ENCODE data around the gene PRPF40A.

PRPF40A gene

GRCh38 chr2:152686321-152686720, 30.9 kb downstream of the PRPF40A start:
- H3K9me3 ChIP-seq (ENCODE audit: low read length) = no peaks in the 10 kb centered on the region
- H3K4me3 ChIP-seq (ENCODE audit: low read depth, low read length, poor library complexity, severe bottlenecking) = no peak overlapping the region
- no peak overlapping the region for H3K4me2 ChIP-seq (ENCODE audit: low read length)
- H3K27ac ChIP-seq (ENCODE audit: low read depth, low read length, poor library complexity, severe bottlenecking) = no peak overlapping the region
- no peak overlapping the region for H2AFZ ChIP-seq (ENCODE audit: low read length)
- no peaks in the 10 kb centered on the region for H3K9me2 ChIP-seq (ENCODE audit: low read depth, low read length)
- H3K27me3 ChIP-seq (ENCODE audit: insufficient read depth, low read length) = no peaks in the 10 kb centered on the region
- no peaks in the 10 kb centered on the region for H4K20me1 ChIP-seq (ENCODE audit: insufficient read depth, low read length)
- no peaks in the 10 kb centered on the region for H3K4me1 ChIP-seq (ENCODE audit: insufficient read depth, low read length, severe bottlenecking)
- H3K9ac ChIP-seq (ENCODE audit: low read length) = no peak overlapping the region
- no peaks in the 10 kb centered on the region for H3F3A ChIP-seq (ENCODE audit: insufficient read depth, low read length)
- H3K36me3 ChIP-seq (ENCODE audit: insufficient read depth, low read length) = peaks cover 67% of the 10 kb centered on the region
- peaks cover 22% of the 10 kb centered on the region for H3K79me2 ChIP-seq (ENCODE audit: insufficient read depth, low read length)
- no peak for TF ChIP-seq CTCF (IDR thresholded peaks at IDR 0.05; ENCODE audit: low read length)

- H3K9me3 ChIP-seq (ENCODE audit: low read length) = no peaks in the 10 kb centered on the region
- no peaks in the 10 kb centered on the region for H4K20me1 ChIP-seq (ENCODE audit: insufficient read depth, low read length)
- H3K27ac ChIP-seq (ENCODE audit: low read depth, low read length, poor library complexity, severe bottlenecking) = no peak overlapping the region
- H3K4me2 ChIP-seq (ENCODE audit: low read length) = no peak overlapping the region
- peaks cover 22% of the 10 kb centered on the region for H3K79me2 ChIP-seq (ENCODE audit: insufficient read depth, low read length)
- no peaks in the 10 kb centered on the region for H3K4me1 ChIP-seq (ENCODE audit: insufficient read depth, low read length, severe bottlenecking)
- H3K9me2 ChIP-seq (ENCODE audit: low read depth, low read length) = no peaks in the 10 kb centered on the region
- TF ChIP-seq CTCF (IDR thresholded peaks at IDR 0.05; ENCODE audit: low read length) (no peak), EZH2 (IDR thresholded peaks at IDR 0.05; ENCODE audit: borderline replicate concordance, low read length) (no peak)
- no peak overlapping the region for H3K9ac ChIP-seq (ENCODE audit: low read length)
- H3F3A ChIP-seq (ENCODE audit: insufficient read depth, low read length) = no peaks in the 10 kb centered on the region
- H3K36me3 ChIP-seq (ENCODE audit: insufficient read depth, low read length) = peaks cover 85% of the 10 kb centered on the region
- no peak overlapping the region for H2AFZ ChIP-seq (ENCODE audit: low read length)
- no peaks in the 10 kb centered on the region for H3K27me3 ChIP-seq (ENCODE audit: insufficient read depth, low read length)
- no peak overlapping the region for H3K4me3 ChIP-seq (ENCODE audit: low read depth, low read length, poor library complexity, severe bottlenecking)
Measured at GRCh38 chr2:152683400-152683799, 33.9 kb downstream of the PRPF40A start.

- Histone ChIP-seq H3K9me2 (ENCODE audit: low read depth, low read length) (no peaks in the 10 kb centered on the region), H3K9ac (ENCODE audit: low read length) (no peak overlapping the region), H3K27ac (ENCODE audit: low read depth, low read length, poor library complexity, severe bottlenecking) (no peak overlapping the region), H3K4me3 (ENCODE audit: low read depth, low read length, poor library complexity, severe bottlenecking) (no peak overlapping the region), H3K4me2 (ENCODE audit: low read length) (no peak overlapping the region), H3K27me3 (ENCODE audit: insufficient read depth, low read length) (no peaks in the 10 kb centered on the region), H3F3A (ENCODE audit: insufficient read depth, low read length) (no peaks in the 10 kb centered on the region), H3K79me2 (ENCODE audit: insufficient read depth, low read length) (peaks cover 22% of the 10 kb centered on the region), H3K36me3 (ENCODE audit: insufficient read depth, low read length) (peaks cover 80% of the 10 kb centered on the region), H4K20me1 (ENCODE audit: insufficient read depth, low read length) (no peaks in the 10 kb centered on the region), H3K4me1 (ENCODE audit: insufficient read depth, low read length, severe bottlenecking) (no peaks in the 10 kb centered on the region), H2AFZ (ENCODE audit: low read length) (no peak overlapping the region), H3K9me3 (ENCODE audit: low read length) (no peaks in the 10 kb centered on the region)
- TF ChIP-seq EZH2 (IDR thresholded peaks at IDR 0.05; ENCODE audit: borderline replicate concordance, low read length) (no peak), CTCF (IDR thresholded peaks at IDR 0.05; ENCODE audit: low read length) (no peak)
Measured at GRCh38 chr2:152682663-152683062, 34.6 kb downstream of the PRPF40A start.
